ENCODE results near the gene LRSAM1. TPM values are rescaled to one million over a fixed set of nuclear protein-coding genes. Genes with fewer than 3 reads are reported as not detected.

Gene LRSAM1
- total RNA-seq, 2 experiments from 2014 or later: 19.7 to 20.9 TPM

GRCh38 chr9:127417131-127418036, 33.9 kb upstream of the LRSAM1 start:
- no peak for DNase-seq
- Mint-ChIP-seq H3K4me1 (ENCODE audit: low read depth) (peaks cover 4% of the 10 kb centered on the region), H3K9me3 (no peaks in the 10 kb centered on the region), H3K27me3 (peaks cover 22% of the 10 kb centered on the region), H3K4me3 (no peak overlapping the region), H3K36me3 (no peaks in the 10 kb centered on the region), H3K27ac (no peak overlapping the region)
- intact Hi-C loops (cut with micrococcal nuclease): no loop called here
- CTCF ChIA-PET: interaction anchor here (1.0 to 1.2 kb wide), 3 partner anchors 29 to 203 kb away, joined by 3 to 4 read pairs (median 3); no protein-coding TSS in a partner anchor
- POLR2A ChIA-PET: interaction anchor here (1.1 kb wide), 1 partner anchor 34 kb away, joined by 4 read pairs; the partner anchor contains the start of genes LRSAM1 and RPL12

GRCh38 chr9:127418037-127418471, 33.3 kb upstream of the LRSAM1 start:
- peaks cover 8% of the 10 kb centered on the region for H3K4me1 Mint-ChIP-seq (ENCODE audit: low read depth)
- H3K9me3 Mint-ChIP-seq: no peaks in the 10 kb centered on the region
- DNase-seq: peak; percentile 62
- CTCF ChIA-PET: interaction anchor here (1.1 to 1.2 kb wide), 2 partner anchors 30 to 204 kb away, joined by 3 to 4 read pairs; no protein-coding TSS in a partner anchor
- intact Hi-C loops (cut with micrococcal nuclease): no loop called here
- no peak overlapping the region for H3K27ac Mint-ChIP-seq
- H3K27me3 Mint-ChIP-seq: peaks cover 22% of the 10 kb centered on the region
- H3K4me3 Mint-ChIP-seq: no peak overlapping the region
- POLR2A ChIA-PET: interaction anchor here (1.1 kb wide), 1 partner anchor 33 kb away, joined by 4 read pairs; the partner anchor contains the start of genes LRSAM1 and RPL12
- H3K36me3 Mint-ChIP-seq: no peaks in the 10 kb centered on the region

DNA sequence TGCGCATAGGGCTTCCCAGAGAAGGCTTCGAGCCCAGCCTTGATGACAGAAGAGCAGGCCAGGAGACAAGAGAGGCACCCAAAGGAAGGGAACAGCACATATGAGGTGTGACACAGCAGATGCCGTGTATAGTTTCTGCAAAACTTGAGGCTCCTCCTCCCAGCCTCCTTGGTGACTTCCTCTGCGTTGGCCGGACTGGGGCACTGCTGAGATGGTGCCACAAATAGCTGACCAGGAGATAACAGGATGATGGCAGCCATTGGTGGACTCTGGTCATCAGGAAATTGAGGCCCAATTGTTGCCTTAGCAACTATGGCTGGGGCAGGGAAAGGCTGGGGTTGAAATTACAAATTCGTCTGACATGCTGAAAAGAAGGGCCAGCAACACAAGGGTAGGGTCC, 32.0 kb upstream of the LRSAM1 start:
- peaks cover 17% of the 10 kb centered on the region for H3K27me3 Mint-ChIP-seq
- no peak overlapping the region for H3K27ac Mint-ChIP-seq
- H3K9me3 Mint-ChIP-seq: no peaks in the 10 kb centered on the region
- H3K4me1 Mint-ChIP-seq (ENCODE audit: low read depth): peaks cover 11% of the 10 kb centered on the region
- CTCF ChIA-PET: no interaction called here
- H3K36me3 Mint-ChIP-seq: peaks cover 2% of the 10 kb centered on the region
- POLR2A ChIA-PET: no interaction called here
- no peak for DNase-seq
- intact Hi-C loops (cut with micrococcal nuclease): no loop called here
- no peak overlapping the region for H3K4me3 Mint-ChIP-seq

GRCh38 chr9:127421057-127421456, 30.3 kb upstream of the LRSAM1 start:
- Mint-ChIP-seq H3K4me3 (no peak overlapping the region), H3K4me1 (ENCODE audit: low read depth) (peaks cover 22% of the 10 kb centered on the region), H3K36me3 (peaks cover 5% of the 10 kb centered on the region), H3K27ac (no peak overlapping the region), H3K9me3 (no peaks in the 10 kb centered on the region), H3K27me3 (peaks cover 5% of the 10 kb centered on the region)
- CTCF ChIA-PET: no interaction called here
- intact Hi-C loops (cut with micrococcal nuclease): loop anchor here (10.0 kb wide), 2 partner anchors 106 to 176 kb away; no protein-coding TSS in a partner anchor
- no peak for DNase-seq
- POLR2A ChIA-PET: no interaction called here

DNA sequence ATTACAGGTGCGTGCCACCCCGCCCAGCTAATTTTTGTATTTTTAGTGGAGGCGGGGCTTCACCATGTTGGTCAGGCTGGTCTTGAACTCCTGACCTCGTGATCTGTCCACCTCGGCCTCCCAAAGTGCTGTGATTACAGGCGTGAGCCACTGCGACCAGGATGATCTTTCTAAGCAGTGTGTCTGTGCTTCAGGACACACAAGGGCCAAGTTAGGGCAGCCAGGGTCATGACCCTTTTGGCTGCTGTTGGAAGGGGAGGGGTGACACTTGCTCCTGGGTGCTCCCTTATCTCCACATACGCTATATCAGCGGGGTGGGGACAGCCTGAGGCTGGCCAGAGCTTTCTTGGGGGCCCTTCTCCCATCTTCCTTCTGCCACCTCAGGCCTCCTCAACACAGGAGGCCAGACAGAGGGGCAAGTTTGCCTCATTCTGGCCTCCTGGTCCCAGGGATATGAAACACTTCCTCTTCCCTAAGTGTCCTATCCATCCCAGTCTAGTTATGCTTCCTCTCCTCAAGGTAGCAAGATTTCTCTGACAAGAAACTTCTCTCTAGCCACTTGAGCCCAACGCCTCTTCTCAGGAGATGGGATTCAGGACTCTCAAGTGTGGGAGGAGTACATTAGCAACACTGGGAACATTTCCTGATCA, 29.1 kb upstream of the LRSAM1 start:
- H3K4me3 Mint-ChIP-seq: no peak overlapping the region
- POLR2A ChIA-PET: no interaction called here
- intact Hi-C loops (cut with micrococcal nuclease): loop anchor here (10.0 kb wide), 2 partner anchors 107 to 177 kb away; no protein-coding TSS in a partner anchor

GRCh38 chr9:127422787-127423186, 28.5 kb upstream of the LRSAM1 start:
- Mint-ChIP-seq H3K4me3 (peak overlapping the region; percentile 98), H3K36me3 (peaks cover 11% of the 10 kb centered on the region), H3K27ac (no peak overlapping the region), H3K9me3 (no peaks in the 10 kb centered on the region), H3K4me1 (ENCODE audit: low read depth) (peaks cover 36% of the 10 kb centered on the region), H3K27me3 (no peaks in the 10 kb centered on the region)
- ChIA-PET CTCF (no interaction called here), POLR2A (interaction anchor here (1.2 to 3.3 kb wide), 3 partner anchors 20 to 35 kb away, joined by 3 to 27 read pairs (median 8); partner anchors contain the start of genes LRSAM1 and RPL12)
- no peak for DNase-seq
- intact Hi-C loops (cut with micrococcal nuclease): loop anchor here (10.0 kb wide), 2 partner anchors 108 to 178 kb away; no protein-coding TSS in a partner anchor

More for the DNA sequence above, 29.1 kb upstream of the LRSAM1 start:
- Mint-ChIP-seq H3K36me3 (peaks cover 9% of the 10 kb centered on the region), H3K27me3 (no peaks in the 10 kb centered on the region), H3K4me1 (ENCODE audit: low read depth) (peaks cover 32% of the 10 kb centered on the region), H3K27ac (no peak overlapping the region), H3K9me3 (no peaks in the 10 kb centered on the region)
- no peak for DNase-seq
- CTCF ChIA-PET: no interaction called here

DNA sequence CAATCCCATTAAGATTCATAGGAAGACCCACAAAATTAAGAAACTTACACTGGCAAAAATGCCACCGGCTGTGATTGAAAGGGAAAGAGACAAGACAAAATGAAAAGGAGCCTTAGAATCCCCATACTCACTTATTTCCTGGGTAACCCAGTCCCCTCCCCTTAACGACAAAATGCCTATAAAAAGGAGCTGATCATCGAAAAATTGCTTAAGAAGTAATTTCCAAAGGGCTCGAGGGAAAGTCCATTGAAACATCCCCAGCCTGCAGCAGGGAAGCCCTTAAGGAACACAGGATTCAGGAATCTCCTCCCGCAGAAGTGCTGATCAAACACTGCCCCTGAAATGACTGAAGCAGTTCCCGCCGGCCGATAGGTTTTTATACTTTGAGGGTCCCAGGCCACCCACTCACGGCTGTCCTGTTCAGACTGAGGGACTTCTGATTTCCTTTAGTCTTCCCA, 27.8 kb upstream of the LRSAM1 start:
- H3K4me1 Mint-ChIP-seq (ENCODE audit: low read depth): peaks cover 43% of the 10 kb centered on the region
- peak overlapping the region; percentile 98 for H3K4me3 Mint-ChIP-seq
- peaks cover 18% of the 10 kb centered on the region for H3K36me3 Mint-ChIP-seq
- no peaks in the 10 kb centered on the region for H3K27me3 Mint-ChIP-seq
- H3K9me3 Mint-ChIP-seq: no peaks in the 10 kb centered on the region
- H3K27ac Mint-ChIP-seq: peak overlapping the region; percentile 93
- CTCF ChIA-PET: no interaction called here
- POLR2A ChIA-PET: interaction anchor here (1.2 to 3.3 kb wide), 6 partner anchors 8 to 178 kb away, joined by 3 to 27 read pairs (median 5); partner anchors contain the start of genes LRSAM1 and RPL12
- intact Hi-C loops (cut with micrococcal nuclease): loop anchor here (10.0 kb wide), 2 partner anchors 109 to 179 kb away; no protein-coding TSS in a partner anchor
- no peak for DNase-seq

DNA sequence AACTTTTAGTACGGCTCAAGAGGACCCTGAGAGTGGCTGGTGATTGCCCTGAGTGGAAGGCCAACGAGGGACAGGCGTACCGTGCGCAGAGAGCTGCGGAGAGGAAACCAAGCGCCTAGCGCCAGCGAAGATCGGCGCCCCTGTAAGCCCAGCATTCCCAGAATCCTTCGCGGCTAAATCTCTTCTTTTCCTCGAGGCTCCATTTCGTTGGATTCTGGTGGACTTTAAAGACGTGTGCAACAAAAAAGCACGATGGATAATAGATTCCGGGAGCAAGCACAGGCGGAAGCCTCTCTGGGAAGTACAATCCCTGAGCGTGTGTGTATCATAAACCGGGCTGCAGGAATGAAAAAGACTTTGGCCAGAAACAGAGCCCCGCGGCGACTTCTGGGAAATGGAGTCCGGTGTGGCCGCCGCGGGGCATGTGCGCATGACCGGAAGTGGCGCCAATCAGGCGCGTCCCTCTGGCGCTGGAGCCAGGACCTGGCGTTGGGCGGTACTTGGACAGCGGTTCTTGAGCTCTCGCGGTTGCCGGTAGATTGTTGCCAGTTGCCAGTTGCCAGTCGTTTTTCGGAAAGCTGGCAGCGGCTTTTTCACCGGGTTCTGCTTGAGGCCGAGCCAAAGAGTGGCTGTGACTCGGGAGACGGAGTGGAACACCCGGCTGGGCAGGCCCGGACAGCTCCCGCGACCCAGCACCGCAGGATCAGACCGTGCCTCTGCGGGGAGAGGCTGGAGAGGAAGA, 27.2 kb upstream of the LRSAM1 start, which contains the start of gene ZNF79:
Gene ZNF79 (plus strand): TSS at position 449 of the 742 bp plus-strand sequence. CDS start 406 bp downstream, outside the sequence.
- no peaks in the 10 kb centered on the region for H3K9me3 Mint-ChIP-seq
- H3K27ac Mint-ChIP-seq: peak within 1 kb of the TSS; percentile 93
- ChIA-PET CTCF (interaction anchor here (0.7 to 2.1 kb wide), 6 partner anchors 27 to 311 kb away, joined by 3 to 6 read pairs (median 4); partner anchors contain the start of genes SLC2A8 and TOR2A), POLR2A (interaction anchor here (0.5 to 3.3 kb wide), 9 partner anchors 9 to 419 kb away, joined by 3 to 27 read pairs (median 5); partner anchors contain the start of genes LRSAM1, RPL12 and SLC2A8)
- peak within 1 kb of the TSS; percentile 98 for H3K4me3 Mint-ChIP-seq
- peaks cover 43% of the 10 kb centered on the region for H3K4me1 Mint-ChIP-seq (ENCODE audit: low read depth)
- H3K36me3 Mint-ChIP-seq: peaks cover 22% of the 10 kb centered on the region
- intact Hi-C loops (cut with micrococcal nuclease): loop anchor here (1.0 to 10.0 kb wide), 4 partner anchors 27 to 179 kb away; partner anchors contain the start of genes LRSAM1 and RPL12
- H3K27me3 Mint-ChIP-seq: no peaks in the 10 kb centered on the region
- peak; percentile 96 for DNase-seq

DNA sequence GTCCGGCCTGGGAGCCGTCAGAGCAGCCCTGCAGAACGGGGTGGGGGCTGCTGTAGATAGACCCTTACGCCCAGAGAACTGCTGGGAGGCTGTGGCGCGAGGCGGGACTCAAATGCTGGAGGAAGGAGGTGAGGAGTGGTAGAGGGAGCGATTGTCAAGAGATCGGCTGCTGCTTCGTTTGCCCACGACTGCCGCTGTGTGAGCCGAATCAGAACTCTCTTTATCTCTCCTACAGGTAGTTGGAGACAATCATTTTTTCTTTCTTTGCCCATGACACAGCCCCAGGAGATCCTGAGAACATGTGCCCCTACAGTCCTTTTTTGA, 26.7 kb upstream of the LRSAM1 start:
- intact Hi-C loops (cut with micrococcal nuclease): loop anchor here (1.0 to 10.0 kb wide), 4 partner anchors 27 to 180 kb away; partner anchors contain the start of genes LRSAM1 and RPL12
- CTCF ChIA-PET: interaction anchor here (0.7 to 2.1 kb wide), 5 partner anchors 28 to 210 kb away, joined by 3 to 6 read pairs (median 4); partner anchors contain the start of gene SLC2A8
- peak overlapping the region; percentile 98 for H3K4me3 Mint-ChIP-seq
- peaks cover 43% of the 10 kb centered on the region for H3K4me1 Mint-ChIP-seq (ENCODE audit: low read depth)
- peak overlapping the region; percentile 93 for H3K27ac Mint-ChIP-seq
- H3K27me3 Mint-ChIP-seq: no peaks in the 10 kb centered on the region
- no peaks in the 10 kb centered on the region for H3K9me3 Mint-ChIP-seq
- POLR2A ChIA-PET: interaction anchor here (0.5 to 3.3 kb wide), 7 partner anchors 9 to 420 kb away, joined by 3 to 27 read pairs (median 5); partner anchors contain the start of genes LRSAM1, RPL12 and SLC2A8
- peaks cover 27% of the 10 kb centered on the region for H3K36me3 Mint-ChIP-seq
- DNase-seq: peak; percentile 55

GRCh38 chr9:127426756-127427155, 24.6 kb upstream of the LRSAM1 start:
- peaks cover 47% of the 10 kb centered on the region for H3K36me3 Mint-ChIP-seq
- intact Hi-C loops (cut with micrococcal nuclease): loop anchor here (1.0 to 10.0 kb wide), 3 partner anchors 38 to 182 kb away; no protein-coding TSS in a partner anchor
- H3K4me1 Mint-ChIP-seq (ENCODE audit: low read depth): peaks cover 53% of the 10 kb centered on the region

More at GRCh38 chr9:127426756-127427155, 24.6 kb upstream of the LRSAM1 start:
- Mint-ChIP-seq H3K9me3 (no peaks in the 10 kb centered on the region), H3K4me3 (peak overlapping the region; percentile 98), H3K27ac (peak overlapping the region; percentile 93), H3K27me3 (no peaks in the 10 kb centered on the region)
- ChIA-PET POLR2A (interaction anchor here (0.5 kb wide), 1 partner anchor 38 kb away, joined by 3 read pairs; no protein-coding TSS in a partner anchor), CTCF (interaction anchor here (1.0 kb wide), 1 partner anchor 10 kb away, joined by 3 read pairs; no protein-coding TSS in a partner anchor)
- DNase-seq: peak; percentile 70
